Colonic mucosa (tissue), 4 donors: ENCODE measurements around the gene CHMP6. TPM values are rescaled to one million over a fixed set of nuclear protein-coding genes. Genes with fewer than 3 reads are reported as not detected.

Source experiments
- DNase-seq: peaks from one replicate; pipeline ENCODE4 v3.0.0-alpha.2; 2020
- H3K27ac ChIP-seq: fragments of 200-600 bp; one replicate; pipeline ENCODE4 v1.8.0; 2021
- H3K27me3 ChIP-seq: fragments of 200-600 bp; one replicate; pipeline ENCODE4 v1.8.0; 2021
- H3K36me3 ChIP-seq: fragments of 200-600 bp; one replicate; pipeline ENCODE4 v1.8.0; 2021
- H3K4me1 ChIP-seq: fragments of 200-600 bp; one replicate; pipeline ENCODE4 v1.8.0; 2021; ENCODE audit warnings: mild to moderate bottlenecking
- H3K4me3 ChIP-seq: fragments of 200-600 bp; one replicate; pipeline ENCODE4 v1.8.0; 2021
- H3K9ac ChIP-seq, 2 donors: one replicate each; pipeline ENCODE4 v1.7.0; 2013; ENCODE audit warnings: control low read depth in 2 of 2, low read depth in 2 of 2, low read length in 2 of 2
- H3K9me3 ChIP-seq: fragments of 200-600 bp; one replicate; pipeline ENCODE4 v1.8.0; 2021
- CTCF ChIP-seq: fragments of 200-600 bp; IDR thresholded peaks from one replicate; pipeline ENCODE4 v1.8.0; 2022; ENCODE audit warnings: antibody characterized with exemption, mild to moderate bottlenecking
- intact Hi-C: fragments of 100-400 bp; cut with DNase I; formaldehyde crosslinking; loops from one replicate; pipeline ENCODE4 v1.14.1; 2022
- total RNA-seq, 2 donors: library from RNA; stranded (reverse); fragmentation: NEBNext Ultra II Directional in 1 of 2; extraction: Animal tissue kit (Norgen Biotek cat#: 25700) in 1 of 2; gene quantifications; one replicate each; pipeline ENCODE4 v1.2.1, GENCODE V29; 2021
- donor health status: healthy.
- donor health status: DM: no; HTN: no; CAD: no.
- donor health status: DM: no; HTN: no; CAD: no.

Gene CHMP6
- total RNA-seq, 2 donors from 2014 or later: 29.1 to 43.5 TPM

- Histone ChIP-seq H3K9me3 (no peaks in the 10 kb centered on the region), H3K27me3 (no peaks in the 10 kb centered on the region), H3K27ac (peak overlapping the region; percentile 47), H3K4me1 (peaks cover 28% of the 10 kb centered on the region), H3K4me3 (no peak overlapping the region), H3K9ac (peak overlapping the region; percentile 7 to 71), H3K36me3 (no peaks in the 10 kb centered on the region)
- DNase-seq: no peak
- intact Hi-C loops: no loop called here
- no peak for TF ChIP-seq CTCF
Observed at GRCh38 chr17:81020443-81020766, 28.8 kb downstream of the CHMP6 start.

GRCh38 chr17:81020767-81021497, 29.3 kb downstream of the CHMP6 start:
- Histone ChIP-seq H3K4me3 (no peak overlapping the region), H3K4me1 (peaks cover 28% of the 10 kb centered on the region), H3K27ac (peak overlapping the region; percentile 47), H3K36me3 (no peaks in the 10 kb centered on the region), H3K27me3 (no peaks in the 10 kb centered on the region), H3K9me3 (no peaks in the 10 kb centered on the region), H3K9ac (peak overlapping the region; percentile 7 to 71)
- intact Hi-C loops: no loop called here
- TF ChIP-seq CTCF: no peak
- DNase-seq: peak; percentile 83

GRCh38 chr17:81021531-81022343, 30.1 kb downstream of the CHMP6 start:
- Histone ChIP-seq H3K27me3 (no peaks in the 10 kb centered on the region), H3K9ac (peak overlapping the region; percentile 6 to 71), H3K4me1 (peaks cover 28% of the 10 kb centered on the region), H3K27ac (peak overlapping the region; percentile 47), H3K9me3 (no peaks in the 10 kb centered on the region), H3K36me3 (no peaks in the 10 kb centered on the region), H3K4me3 (no peak overlapping the region)
- TF ChIP-seq CTCF: no peak
- intact Hi-C loops: no loop called here
- DNase-seq: no peak

- TF ChIP-seq CTCF: no peak
Observed at GRCh38 chr17:81022344-81022676, 30.7 kb downstream of the CHMP6 start.

GRCh38 chr17:81025065-81025740, 33.6 kb downstream of the CHMP6 start:
- Histone ChIP-seq H3K27ac (no peak overlapping the region), H3K9me3 (no peaks in the 10 kb centered on the region), H3K36me3 (no peaks in the 10 kb centered on the region), H3K4me1 (peaks cover 23% of the 10 kb centered on the region), H3K4me3 (no peak overlapping the region), H3K27me3 (peaks cover 18% of the 10 kb centered on the region), H3K9ac (no peak overlapping the region)
- TF ChIP-seq CTCF: no peak
- intact Hi-C loops: loop anchor here (2.0 kb wide), 1 partner anchor 74 kb away; no protein-coding TSS in a partner anchor
- no peak for DNase-seq

More at GRCh38 chr17:81022344-81022676, 30.7 kb downstream of the CHMP6 start:
- Histone ChIP-seq H3K27ac (no peak overlapping the region), H3K9me3 (no peaks in the 10 kb centered on the region), H3K9ac (no peak overlapping the region), H3K4me3 (no peak overlapping the region), H3K36me3 (no peaks in the 10 kb centered on the region), H3K4me1 (peaks cover 28% of the 10 kb centered on the region), H3K27me3 (peaks cover 5% of the 10 kb centered on the region)
- intact Hi-C loops: no loop called here
- no peak for DNase-seq
